SK-N-SH (cell line): ENCODE measurements around the gene ARPIN. TPM values are rescaled to one million over a fixed set of nuclear protein-coding genes. Genes with fewer than 3 reads are reported as not detected.
"Not testable (repeated sequence)": the region's sequence is repeated elsewhere in the genome, so short reads cannot be mapped to it uniquely, and the experiment has no call there.

ENCODE experiments used
- CTCF ChIA-PET: fragments of 300-600, 350-600 bp; formaldehyde crosslinking; extraction: SDS; loops from one replicate; lab custom pipeline; 2021; lab: Yijun Ruan, JAX
- POLR2A ChIA-PET: fragments of 350-600 bp; sonication (Branson Sonifier 250); formaldehyde crosslinking; extraction: SDS; loops from one replicate; lab custom pipeline; 2020; ENCODE audit warnings: antibody characterized with exemption, inconsistent platforms; lab: Yijun Ruan, JAX
- DNase-seq: peaks from one replicate; pipeline ENCODE4 v3.0.0; 2012
- H2AFZ ChIP-seq: fragments of 200-600 bp; sonication (generic); 2 replicates; pipeline ENCODE4 v1.8.1; 2016; ENCODE audit warnings: antibody characterized with exemption, mild to moderate bottlenecking, low read depth
- H3F3A ChIP-seq: fragments of 200-600 bp; sonication (generic); replicated peaks from 2 replicates; pipeline ENCODE3; 2016; ENCODE audit warnings: antibody characterized with exemption, mild to moderate bottlenecking; ENCODE audit not compliant: insufficient read depth
- H3K27ac ChIP-seq, 2 experiments: fragments of 200-500 bp in 1 of 2; fragments of 200-600 bp in 1 of 2; sonication (Bioruptor generic) in 1 of 2; sonication (generic), shearing (Covaris generic) in 1 of 2; 2 replicates each; pipeline versions ENCODE4 v1.5.1 to v1.6.1; 2014 to 2016; ENCODE audit warnings: low read depth in 2 of 2, inconsistent platforms in 1 of 2, low read length in 1 of 2, mild to moderate bottlenecking in 1 of 2, mixed read lengths in 1 of 2
- H3K27me3 ChIP-seq: fragments of 200-600 bp; sonication (generic), shearing (Covaris generic); 2 replicates; pipeline ENCODE4 v1.6.1; 2016; ENCODE audit warnings: mixed run types; ENCODE audit not compliant: insufficient read depth
- H3K36me3 ChIP-seq, 2 experiments: fragments of 200-500 bp in 1 of 2; fragments of 200-600 bp in 1 of 2; sonication (Bioruptor generic) in 1 of 2; sonication (generic) in 1 of 2; replicated peaks in 1 of 2; 2 replicates each; pipeline versions ENCODE3 to v1.5.1; 2014 to 2016; ENCODE audit warnings: low read length in 1 of 2, mild to moderate bottlenecking in 1 of 2; ENCODE audit not compliant: insufficient read depth in 2 of 2, control insufficient read depth in 1 of 2
- H3K4me1 ChIP-seq, 2 experiments: fragments of 200-500 bp in 1 of 2; fragments of 200-600 bp in 1 of 2; sonication (Bioruptor generic) in 1 of 2; sonication (generic), shearing (Covaris generic) in 1 of 2; 2 replicates each; pipeline versions ENCODE4 v1.5.1 to v1.6.1; 2014 to 2016; ENCODE audit warnings: low read depth in 1 of 2, low read length in 1 of 2, mixed run types in 1 of 2; ENCODE audit not compliant: insufficient read depth in 2 of 2, control insufficient read depth in 1 of 2
- H3K4me2 ChIP-seq: fragments of 200-600 bp; sonication (generic), shearing (Covaris generic); 2 replicates; pipeline ENCODE4 v1.6.1; 2017; ENCODE audit warnings: mixed run types
- H3K4me3 ChIP-seq, 2 experiments: fragments of 200-500 bp in 1 of 2; fragments of 200-600 bp in 1 of 2; sonication (Bioruptor generic) in 1 of 2; sonication (generic), shearing (Covaris generic) in 1 of 2; 2 replicates each; pipeline versions ENCODE4 v1.5.1 to v1.8.1; 2014 to 2016; ENCODE audit warnings: low read depth in 2 of 2, inconsistent platforms in 1 of 2, low read length in 1 of 2, mild to moderate bottlenecking in 1 of 2, mixed read lengths in 1 of 2, moderate library complexity in 1 of 2
- H3K79me2 ChIP-seq: fragments of 200-600 bp; sonication (generic); 2 replicates; pipeline ENCODE4 v1.8.1; 2017; ENCODE audit warnings: mild to moderate bottlenecking; ENCODE audit not compliant: insufficient read depth
- H3K9ac ChIP-seq: fragments of 200-600 bp; sonication (generic); 2 replicates; pipeline ENCODE4 v1.6.1; 2017; ENCODE audit warnings: mixed run types
- H3K9me2 ChIP-seq: fragments of 200-600 bp; sonication (generic); 2 replicates; pipeline ENCODE4 v1.6.1; 2017; ENCODE audit warnings: mixed run types
- H3K9me3 ChIP-seq: fragments of 200-600 bp; sonication (generic); 2 replicates; pipeline ENCODE4 v1.6.1; 2017; ENCODE audit warnings: mixed run types, mild to moderate bottlenecking, moderate library complexity
- H4K20me1 ChIP-seq: fragments of 200-600 bp; sonication (generic); 2 replicates; pipeline ENCODE4 v1.6.1; 2017; ENCODE audit warnings: mild to moderate bottlenecking, mixed run types; ENCODE audit not compliant: insufficient read depth
- CTCF ChIP-seq: fragments of 200-600 bp; sonication (generic); IDR thresholded peaks from 2 replicates; pipeline ENCODE4 v1.6.1; 2017; ENCODE audit warnings: antibody characterized with exemption, mild to moderate bottlenecking, moderate library complexity
- EP300 ChIP-seq, 2 experiments: IDR thresholded peaks; 2 replicates each; pipeline versions ENCODE4 v1.4.0 to v1.6.1; 2012; ENCODE audit warnings: borderline replicate concordance in 1 of 2, low read depth in 1 of 2, low read length in 1 of 2
- FOXJ3 ChIP-seq: sonication (generic); formaldehyde crosslinking; IDR thresholded peaks from 2 replicates; pipeline ENCODE4 v1.5.1; 2020; ENCODE audit warnings: mild to moderate bottlenecking, missing genetic modification reagents
- MAX ChIP-seq: IDR thresholded peaks from 2 replicates; pipeline ENCODE4 v1.4.0; 2012; ENCODE audit warnings: low read depth
- RAD21 ChIP-seq: IDR thresholded peaks from 2 replicates; pipeline ENCODE4 v1.6.1; 2012; ENCODE audit warnings: mild to moderate bottlenecking, low read length
- RXRA ChIP-seq: IDR thresholded peaks from 2 replicates; pipeline ENCODE4 v1.4.0; 2012; ENCODE audit warnings: low read depth, mild to moderate bottlenecking, borderline replicate concordance
- SMC3 ChIP-seq: IDR thresholded peaks from 2 replicates; pipeline ENCODE4 v1.6.1; 2012; ENCODE audit warnings: low read depth, low read length, improper control_type of control experiment
- TCF12 ChIP-seq: IDR thresholded peaks from 2 replicates; pipeline ENCODE4 v1.4.0; 2012
- YY1 ChIP-seq: IDR thresholded peaks from 2 replicates; pipeline ENCODE4 v1.4.0; 2012; ENCODE audit warnings: low read depth, mild to moderate bottlenecking
- WGBS: methylation state at CpG from one replicate; pipeline ENCODE4 v1.1.6; 2017; ENCODE audit warnings: low lambda C conversion rate; 5-methylcytosine and 5-hydroxymethylcytosine counted together
- polyA plus RNA-seq, 3 experiments: library from polyadenylated mRNA; depleted of rRNA; stranded (reverse); fragments of >200 nt; gene quantifications; 2 replicates each; pipeline ENCODE4 v1.2.3, GENCODE V29; 2012

ARPIN gene
- polyA plus RNA-seq, 1 of the 3 experiments (the other 2 are of a cell fraction): 13.5 TPM

DNA sequence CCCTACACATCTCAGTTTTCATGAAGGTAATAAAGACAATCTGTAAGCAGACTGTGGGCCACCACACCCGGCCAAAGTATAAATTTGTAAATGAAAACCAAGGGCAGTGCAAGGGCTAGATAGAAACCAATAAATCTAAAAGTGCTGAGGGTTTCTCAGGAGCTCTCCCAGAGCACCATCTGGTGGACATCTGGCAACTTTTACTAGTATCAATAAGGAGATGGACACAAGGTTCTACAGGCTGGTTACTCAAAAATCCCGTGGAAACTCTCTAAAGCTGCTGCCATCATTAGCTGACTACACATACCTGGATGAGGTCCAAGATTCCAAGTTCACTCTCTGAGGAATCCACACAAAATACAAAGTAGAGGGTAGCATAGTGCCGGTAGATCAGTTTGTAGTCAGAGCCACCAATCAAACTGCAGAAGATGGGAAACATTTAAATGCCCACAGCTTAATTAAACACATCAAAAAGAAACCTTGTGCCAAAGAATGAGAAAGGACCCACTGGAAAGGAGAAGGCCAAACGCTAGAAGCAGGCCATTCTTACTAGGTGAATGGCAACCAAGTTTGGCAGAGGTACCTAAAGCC lies 24.4 kb downstream of the ARPIN start:
- H3K4me1 ChIP-seq: peaks cover 0 to 2% of the 10 kb centered on the region in 2 experiments; a peak in 1 of 4 replicates
- H3K27ac ChIP-seq: no peak overlapping the region
- no peak overlapping the region for H2AFZ ChIP-seq
- no peaks in the 10 kb centered on the region for H3K27me3 ChIP-seq
- H3F3A ChIP-seq: peaks cover 16% of the 10 kb centered on the region
- no peaks in the 10 kb centered on the region for H3K9me3 ChIP-seq
- POLR2A ChIA-PET: no interaction called here
- peaks cover 18 to 47% of the 10 kb centered on the region in 2 experiments for H3K36me3 ChIP-seq
- no peak overlapping the region for H3K4me2 ChIP-seq
- CTCF ChIA-PET: interaction anchor here (0.7 to 7.4 kb wide), 13 partner anchors 10 to 242 kb away, joined by 3 to 58 read pairs (median 4); partner anchors contain the start of gene MESP1
- H3K9me2 ChIP-seq: no peaks in the 10 kb centered on the region
- H3K9ac ChIP-seq: no peak overlapping the region
- H3K4me3 ChIP-seq: no peak overlapping the region
- 53% methylated on average over 4 of the region's 4 CpGs for WGBS
- H4K20me1 ChIP-seq: no peaks in the 10 kb centered on the region
- TF ChIP-seq CTCF (peak; percentile 67), RAD21 (peak; percentile 59), SMC3 (peak; percentile 45), EP300 (IDR thresholded peaks at IDR 0.05; ENCODE audit: borderline replicate concordance in 1 of 2, low read depth in 1 of 2, low read length in 1 of 2) (no peak), YY1 (no peak), TCF12 (peak; percentile 18; the same call in 1 of the 2 replicates), FOXJ3 (CRISPR knock-in tag) (no peak)
- TF ChIP-seq, all 33 proteins: peak for 4
- peaks cover 40% of the 10 kb centered on the region for H3K79me2 ChIP-seq
- DNase-seq: no peak

GRCh38 chr15:89885611-89886010 lies 27.1 kb downstream of the ARPIN start:
- Histone ChIP-seq H4K20me1 (no peaks in the 10 kb centered on the region), H3F3A (peaks cover 15% of the 10 kb centered on the region), H3K4me3 (no peak overlapping the region), H3K79me2 (peaks cover 13% of the 10 kb centered on the region), H2AFZ (no peak overlapping the region), H3K4me2 (no peak overlapping the region), H3K9me3 (no peaks in the 10 kb centered on the region), H3K27me3 (no peaks in the 10 kb centered on the region), H3K9ac (no peak overlapping the region), H3K27ac (no peak overlapping the region), H3K36me3 (peaks cover 25 to 56% of the 10 kb centered on the region in 2 experiments), H3K9me2 (no peaks in the 10 kb centered on the region), H3K4me1 (no peaks in the 10 kb centered on the region)
- TF ChIP-seq RXRA (no peak), MAX (no peak), RAD21 (no peak)
- no peak for DNase-seq
- CTCF ChIA-PET: interaction anchor here (0.7 to 7.4 kb wide), 4 partner anchors 9 to 144 kb away, joined by 3 to 58 read pairs (median 16); no protein-coding TSS in a partner anchor
- WGBS: 84% methylated on average over 2 of the region's 2 CpGs
- POLR2A ChIA-PET: no interaction called here

DNA sequence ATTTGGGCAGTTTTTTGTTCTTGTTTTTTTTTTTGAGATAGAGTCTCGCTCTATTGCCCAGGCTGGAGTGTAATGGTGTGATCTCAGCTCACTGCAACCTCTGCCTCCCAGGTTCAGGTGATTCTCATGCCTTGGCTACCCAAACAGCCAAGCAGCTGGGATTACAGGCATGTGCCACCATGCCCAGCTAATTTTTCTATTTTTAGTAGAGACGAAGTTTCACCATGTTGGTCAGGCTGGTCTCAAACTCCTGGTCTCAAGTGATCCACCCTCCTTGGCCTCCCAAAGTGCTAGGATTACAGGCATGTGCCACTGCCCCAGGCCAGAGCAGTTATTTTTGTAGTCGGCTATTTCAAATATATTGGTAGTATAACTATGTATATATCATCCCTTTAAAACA lies 27.6 kb downstream of the ARPIN start:
- H3K4me3 ChIP-seq, H2AFZ ChIP-seq, H3K79me2 ChIP-seq, H3K9me3 ChIP-seq, H4K20me1 ChIP-seq, H3K4me2 ChIP-seq, H3K9me2 ChIP-seq, H3K4me1 ChIP-seq, H3K27me3 ChIP-seq, H3K9ac ChIP-seq, DNase-seq, POLR2A ChIA-PET, H3K27ac ChIP-seq: not testable (repeated sequence)
- CTCF ChIA-PET: interaction anchor here (0.7 to 7.4 kb wide), 3 partner anchors 8 to 124 kb away, joined by 3 to 58 read pairs (median 5); no protein-coding TSS in a partner anchor
- WGBS: 62% methylated on average over 3 of the region's 3 CpGs
- Histone ChIP-seq H3K36me3 (peaks cover 25 to 59% of the 10 kb centered on the region in 2 experiments), H3F3A (peaks cover 13% of the 10 kb centered on the region)
